Mesenchymal stem cell (in vitro differentiated cells and primary cell): ENCODE data around the gene PRDX5. TPM values are rescaled to one million over a fixed set of nuclear protein-coding genes. Genes with fewer than 3 reads are reported as not detected.

ENCODE experiments used
- DNase-seq: peaks from one replicate; pipeline ENCODE4 v3.0.0-alpha.2; 2013
- H2AFZ ChIP-seq: one replicate; pipeline ENCODE4 v1.6.1; 2013; ENCODE audit warnings: low read depth, mild to moderate bottlenecking, control low read depth, inconsistent platforms, low read length, moderate library complexity
- H2AK5ac ChIP-seq: 2 replicates; pipeline ENCODE4 v1.6.1; 2013; ENCODE audit warnings: low read length, moderate library complexity, mild to moderate bottlenecking, inconsistent platforms; ENCODE audit not compliant: severe bottlenecking
- H2BK120ac ChIP-seq: one replicate; pipeline ENCODE4 v1.6.1; 2013; ENCODE audit warnings: low read depth, mild to moderate bottlenecking, inconsistent platforms, low read length, moderate library complexity
- H2BK12ac ChIP-seq, 2 experiments: one replicate each; pipeline ENCODE4 v1.6.1; 2013; ENCODE audit warnings: inconsistent platforms in 2 of 2, low read length in 2 of 2, mild to moderate bottlenecking in 2 of 2, moderate library complexity in 2 of 2, control low read depth in 1 of 2
- H2BK15ac ChIP-seq: one replicate; pipeline ENCODE4 v1.6.1; 2013; ENCODE audit warnings: mild to moderate bottlenecking, low read depth, inconsistent platforms; ENCODE audit not compliant: poor library complexity, severe bottlenecking
- H2BK5ac ChIP-seq: 2 replicates; pipeline ENCODE4 v1.6.1; 2013; ENCODE audit warnings: low read depth, mild to moderate bottlenecking, low read length, control low read depth, inconsistent platforms; ENCODE audit not compliant: poor library complexity, severe bottlenecking
- H3K14ac ChIP-seq, 2 experiments: one replicate each; pipeline ENCODE4 v1.6.1; 2013; ENCODE audit warnings: inconsistent platforms in 2 of 2, low read length in 2 of 2, control low read depth in 1 of 2, mild to moderate bottlenecking in 1 of 2, moderate library complexity in 1 of 2
- H3K18ac ChIP-seq, 2 experiments: one replicate each; pipeline ENCODE4 v1.6.1; 2013; ENCODE audit warnings: inconsistent platforms in 2 of 2, low read length in 2 of 2, control low read depth in 1 of 2, low read depth in 1 of 2, mild to moderate bottlenecking in 1 of 2
- H3K23ac ChIP-seq, 2 experiments: one replicate each; pipeline ENCODE4 v1.6.1; 2013; ENCODE audit warnings: inconsistent platforms in 2 of 2, low read length in 2 of 2, mild to moderate bottlenecking in 2 of 2, moderate library complexity in 2 of 2, control low read depth in 1 of 2
- H3K27ac ChIP-seq: 2 replicates; pipeline ENCODE4 v1.5.1; 2013; ENCODE audit warnings: mild to moderate bottlenecking, moderate library complexity, low read length, control low read depth, inconsistent platforms; ENCODE audit not compliant: poor library complexity, severe bottlenecking
- H3K27me3 ChIP-seq, 2 experiments: 2 replicates each; pipeline versions ENCODE4 v1.6.1 to v1.7.0; 2013; ENCODE audit warnings: low read length in 2 of 2, mild to moderate bottlenecking in 2 of 2, moderate library complexity in 2 of 2, control low read depth in 1 of 2, inconsistent platforms in 1 of 2; ENCODE audit not compliant: control insufficient read depth in 1 of 2, insufficient read depth in 1 of 2
- H3K36me3 ChIP-seq, 2 experiments: 2 replicates each; pipeline versions ENCODE4 v1.6.1 to v1.7.0; 2013; ENCODE audit warnings: low read length in 2 of 2, control low read depth in 1 of 2, inconsistent platforms in 1 of 2, low read depth in 1 of 2, mild to moderate bottlenecking in 1 of 2; ENCODE audit not compliant: insufficient read depth in 2 of 2, control insufficient read depth in 1 of 2
- H3K4ac ChIP-seq, 2 experiments: one replicate each; pipeline ENCODE4 v1.6.1; 2013; ENCODE audit warnings: inconsistent platforms in 2 of 2, low read length in 2 of 2, mild to moderate bottlenecking in 2 of 2, moderate library complexity in 2 of 2, control low read depth in 1 of 2, low read depth in 1 of 2
- H3K4me1 ChIP-seq: 2 replicates; pipeline ENCODE4 v1.6.1; 2013; ENCODE audit warnings: low read depth, low read length, control low read depth; ENCODE audit not compliant: control insufficient read depth, insufficient read depth
- H3K4me2 ChIP-seq: 2 replicates; pipeline ENCODE4 v1.6.1; 2013; ENCODE audit warnings: low read length, mild to moderate bottlenecking, inconsistent platforms; ENCODE audit not compliant: poor library complexity, severe bottlenecking
- H3K4me3 ChIP-seq, 2 experiments: 2 replicates each; pipeline versions ENCODE4 v1.5.1 to v1.7.0; 2013; ENCODE audit warnings: low read length in 2 of 2, mild to moderate bottlenecking in 2 of 2, control low read depth in 1 of 2, low read depth in 1 of 2; ENCODE audit not compliant: insufficient read depth in 1 of 2
- H3K79me1 ChIP-seq: replicated peaks from 2 replicates; pipeline ENCODE4 v1.6.1; 2013; ENCODE audit warnings: mild to moderate bottlenecking, control low read depth, low read length, inconsistent platforms; ENCODE audit not compliant: poor library complexity, severe bottlenecking
- H3K9ac ChIP-seq: 2 replicates; pipeline ENCODE4 v1.7.0; 2013; ENCODE audit warnings: mild to moderate bottlenecking, low read length, moderate library complexity
- H3K9me3 ChIP-seq: 2 replicates; pipeline ENCODE4 v1.7.0; 2013; ENCODE audit warnings: mild to moderate bottlenecking, low read length; ENCODE audit not compliant: control insufficient read depth
- H4K8ac ChIP-seq: one replicate; pipeline ENCODE4 v1.6.1; 2013; ENCODE audit warnings: inconsistent platforms, mild to moderate bottlenecking, low read length, moderate library complexity
- H4K91ac ChIP-seq: one replicate; pipeline ENCODE4 v1.6.1; 2013; ENCODE audit warnings: mild to moderate bottlenecking, low read length, inconsistent platforms
- WGBS: methylation state at CpG from one replicate; pipeline ENCODE4 v1.1.7; 2013; ENCODE audit warnings: mixed read lengths; 5-methylcytosine and 5-hydroxymethylcytosine counted together
- small RNA-seq: library from polyadenylated mRNA; stranded (forward); fragments of <200 nt; extraction: miRNeasy Mini kit (QIAGEN cat#:217004); gene quantifications from one replicate; pipeline ENCODE3, GENCODE V24; 2013; ENCODE audit warnings: low read depth

Gene PRDX5

GRCh38 chr11:64368673-64369074, 50.8 kb downstream of the PRDX5 start:
- Histone ChIP-seq H2BK120ac (no peak overlapping the region), H3K79me1 (peaks cover 28% of the 10 kb centered on the region), H2BK15ac (no peak overlapping the region), H3K23ac (no peak overlapping the region), H4K91ac (no peak overlapping the region), H2AK5ac (no peak overlapping the region), H3K14ac (no peak overlapping the region), H3K18ac (no peak overlapping the region), H2BK5ac (no peak overlapping the region), H2BK12ac (no peak overlapping the region), H3K4me1 (peaks cover 2% of the 10 kb centered on the region), H3K27ac (no peak overlapping the region), H3K4ac (no peak overlapping the region), H2AFZ (no peak overlapping the region), H3K4me3 (no peak overlapping the region), H3K9me3 (no peaks in the 10 kb centered on the region), H4K8ac (no peak overlapping the region), H3K36me3 (peaks cover 56 to 65% of the 10 kb centered on the region in 2 experiments), H3K27me3 (peaks cover 0 to 8% of the 10 kb centered on the region in 2 experiments), H3K9ac (no peak overlapping the region), H3K4me2 (no peak overlapping the region)
- 95% methylated on average over 28 of the region's 28 CpGs for WGBS
- no peak for DNase-seq

- Histone ChIP-seq H3K4me1 (peaks cover 2% of the 10 kb centered on the region), H3K4ac (no peak overlapping the region), H4K91ac (no peak overlapping the region), H2AK5ac (no peak overlapping the region), H2BK5ac (no peak overlapping the region), H3K27ac (no peak overlapping the region), H3K4me3 (no peak overlapping the region), H4K8ac (no peak overlapping the region), H3K79me1 (peaks cover 24% of the 10 kb centered on the region), H2BK15ac (no peak overlapping the region), H3K4me2 (no peak overlapping the region), H3K18ac (no peak overlapping the region), H3K36me3 (peaks cover 49 to 64% of the 10 kb centered on the region in 2 experiments), H3K14ac (no peak overlapping the region), H3K27me3 (peaks cover 0 to 12% of the 10 kb centered on the region in 2 experiments), H2BK120ac (no peak overlapping the region), H3K9ac (no peak overlapping the region), H2BK12ac (no peak overlapping the region), H3K9me3 (no peaks in the 10 kb centered on the region), H3K23ac (no peak overlapping the region), H2AFZ (no peak overlapping the region)
- no peak for DNase-seq
- WGBS: 98% methylated on average over 80 of the region's 82 CpGs
These were observed 51.8 kb downstream of the PRDX5 start for GRCh38 chr11:64369440-64370421.

GRCh38 chr11:64371201-64371600, 53.3 kb downstream of the PRDX5 start:
- no peak overlapping the region for H3K18ac ChIP-seq
- H2AFZ ChIP-seq: no peak overlapping the region
- H4K8ac ChIP-seq: no peak overlapping the region
- H4K91ac ChIP-seq: no peak overlapping the region
- H3K4me3 ChIP-seq: no peak overlapping the region
- H3K4ac ChIP-seq: no peak overlapping the region
- peaks cover 20% of the 10 kb centered on the region for H3K79me1 ChIP-seq
- no peaks in the 10 kb centered on the region for H3K9me3 ChIP-seq
- no peak overlapping the region for H2BK5ac ChIP-seq
- peaks cover 0 to 12% of the 10 kb centered on the region in 2 experiments for H3K27me3 ChIP-seq
- no peak overlapping the region for H3K9ac ChIP-seq
- no peak overlapping the region for H3K27ac ChIP-seq
- H2AK5ac ChIP-seq: no peak overlapping the region
- no peak overlapping the region for H3K4me2 ChIP-seq
- H2BK12ac ChIP-seq: no peak overlapping the region
- no peak overlapping the region for H3K23ac ChIP-seq
- no peak for DNase-seq
- peaks cover 2% of the 10 kb centered on the region for H3K4me1 ChIP-seq
- peaks cover 38 to 51% of the 10 kb centered on the region in 2 experiments for H3K36me3 ChIP-seq
- H2BK15ac ChIP-seq: no peak overlapping the region
- H2BK120ac ChIP-seq: no peak overlapping the region
- no peak overlapping the region for H3K14ac ChIP-seq
- 97% methylated on average over 5 of the region's 22 CpGs for whole genome bisulfite sequencing

Small RNA genes lying within 50 kb of the gene (small RNA-seq; reads per million reads assigned to genes)
- gene MIR1237 (2.0 reads per million), gene MIR7155 (not detected), gene RF00019 (not detected)
